GM19023 (cell line): ENCODE measurements around the gene ZNF25.
"Not testable (repeated sequence)": the region's sequence is repeated elsewhere in the genome, so short reads cannot be mapped to it uniquely, and the experiment has no call there.

ENCODE experiments used
- ATAC-seq: cut with Tn5 transposase; IDR thresholded peaks from one replicate; pipeline ENCODE4 v1.9.1; 2021; ENCODE audit warnings: mild to moderate bottlenecking, moderate library complexity; ENCODE audit not compliant: unreplicated experiment

Gene ZNF25

DNA sequence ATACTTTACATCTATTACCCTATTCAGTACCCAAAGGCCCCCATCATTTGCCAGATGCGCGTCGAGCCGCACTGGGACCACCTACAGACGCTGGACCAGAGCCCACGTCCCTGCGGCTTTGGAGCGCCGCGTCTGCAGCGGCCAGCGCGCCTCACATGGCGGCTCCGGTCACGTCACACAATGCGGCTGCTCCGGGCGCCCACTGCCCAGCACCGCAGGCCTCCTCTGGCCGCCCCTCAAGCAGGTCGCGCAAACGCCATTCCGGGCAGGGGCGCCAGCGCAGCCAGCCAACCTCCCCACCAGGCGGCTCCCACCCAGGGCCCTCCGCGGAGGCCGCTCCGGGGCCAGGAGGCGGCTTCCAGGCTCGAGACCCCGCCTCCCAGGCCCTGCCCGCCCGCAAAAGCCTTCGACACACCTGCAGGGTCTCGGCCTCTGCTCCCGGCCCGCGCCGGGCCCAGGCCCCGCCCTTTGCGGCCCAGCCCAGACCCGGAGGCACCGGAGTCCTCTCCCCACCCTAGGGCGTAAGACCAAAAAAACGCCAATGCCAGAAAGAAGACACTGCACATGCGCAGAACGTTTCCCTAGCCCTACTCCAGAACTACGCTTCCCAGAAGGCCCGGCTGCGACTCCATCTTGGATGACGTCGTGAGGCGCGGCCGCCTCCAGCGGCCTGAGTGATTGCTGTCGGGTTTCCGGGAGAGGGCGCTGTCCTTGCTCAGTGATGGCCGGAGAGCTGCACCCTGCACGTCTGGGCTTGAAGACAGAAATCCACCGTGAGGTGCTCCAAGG is at the start of gene ZNF25:
Gene ZNF25, minus strand, starts transcription at position 557 of the 789 bp plus-strand sequence. CDS start 4,925 bp downstream, outside the sequence.
- peak; percentile 97 for ATAC-seq

DNA sequence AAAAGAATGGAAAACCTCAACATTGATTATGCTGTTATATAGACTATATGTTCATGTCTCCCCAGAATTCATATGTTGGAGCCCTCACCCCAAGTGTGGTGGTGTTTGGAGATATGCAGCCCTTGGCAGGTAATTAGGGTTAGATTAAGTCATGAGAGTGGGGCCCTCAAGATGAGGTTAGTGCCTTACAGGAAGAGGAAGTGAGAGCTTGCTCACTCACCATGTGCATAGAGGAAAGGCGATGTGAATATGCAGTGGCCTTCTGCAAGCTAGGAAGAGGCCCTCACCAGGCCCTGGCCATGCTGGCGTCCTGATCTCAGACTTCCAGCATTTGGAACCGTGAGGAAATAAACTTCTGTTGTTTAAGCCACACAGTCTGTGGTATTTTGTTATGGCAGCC is 48.8 kb upstream of the ZNF25 start:
- ATAC-seq: peak; percentile 77

DNA sequence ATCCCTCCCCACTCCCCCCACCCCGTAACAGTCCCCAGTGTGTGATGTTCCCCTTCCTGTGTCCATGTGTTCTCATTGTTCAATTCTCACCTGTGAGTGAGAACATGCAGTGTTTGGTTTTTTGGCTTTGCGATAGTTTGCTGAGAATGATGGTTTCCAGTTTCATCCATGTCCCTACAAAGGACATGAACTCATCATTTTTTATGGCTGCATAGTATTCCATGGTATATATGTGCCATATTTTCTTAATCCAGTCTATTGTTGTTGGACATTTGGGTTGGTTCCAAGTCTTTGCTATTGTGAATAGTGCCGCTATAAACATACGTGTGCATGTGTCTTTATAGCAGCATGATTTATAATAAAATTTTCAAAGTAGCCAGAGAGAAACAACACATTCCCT is 42.7 kb upstream of the ZNF25 start:
- not testable (repeated sequence) for ATAC-seq

DNA sequence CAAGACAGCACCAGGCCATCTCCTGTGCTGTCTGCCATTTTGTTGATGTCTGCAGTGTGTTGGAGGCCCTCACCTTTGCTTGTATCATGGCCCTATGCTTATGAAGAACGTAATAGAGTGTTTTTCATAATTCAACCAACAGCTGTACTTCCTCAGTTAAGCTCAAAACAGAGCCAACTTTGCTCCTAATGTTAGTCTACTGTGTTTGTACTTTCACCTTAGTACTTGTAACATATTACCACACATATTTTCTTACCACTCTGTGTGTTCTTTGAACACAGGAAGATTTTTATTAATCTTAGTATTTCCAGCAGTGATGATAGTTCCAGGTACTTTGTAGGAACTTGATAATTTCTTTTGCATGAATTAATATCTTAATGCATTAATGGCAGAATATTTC is 39.9 kb upstream of the ZNF25 start:
- ATAC-seq: no peak

DNA sequence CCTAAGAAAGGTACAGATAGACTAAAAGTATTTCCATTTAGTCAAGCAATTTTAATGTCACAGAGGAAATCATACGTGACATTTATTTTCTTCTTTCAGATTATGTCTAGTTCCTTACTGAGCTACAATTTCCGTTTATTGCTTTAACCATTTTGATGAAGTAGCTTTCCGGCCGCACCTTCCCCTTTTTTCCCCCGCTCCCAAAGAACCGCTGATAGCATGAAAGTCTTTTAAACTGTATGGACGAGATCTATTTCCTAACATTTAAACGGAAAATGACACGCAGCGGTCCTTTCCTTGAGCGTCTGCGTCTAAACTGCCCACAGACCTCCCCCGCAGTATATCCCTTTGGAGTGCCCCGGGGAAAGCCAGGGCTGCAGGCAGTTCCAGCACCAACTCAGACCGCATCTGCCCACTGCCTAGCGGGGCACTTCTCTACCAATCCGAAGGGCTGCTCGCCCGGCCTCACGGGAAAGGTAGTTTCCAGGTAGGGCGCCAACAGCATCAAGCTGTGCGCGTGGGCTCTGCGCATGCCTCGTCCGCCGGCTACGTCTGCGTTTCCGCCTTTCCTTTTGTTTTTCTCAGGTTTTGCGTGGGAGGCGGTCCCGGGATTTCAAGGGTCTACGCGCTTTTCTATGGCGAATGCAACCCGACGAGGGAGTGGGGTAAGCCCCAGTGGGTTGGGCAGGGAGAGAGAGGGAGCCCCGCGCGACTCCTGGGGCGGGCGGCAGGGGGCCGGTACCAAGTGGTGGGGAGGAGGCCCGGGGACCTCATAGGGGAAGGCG is 33.9 kb upstream of the ZNF25 start, which contains the start of gene ZNF33A:
Gene ZNF33A, plus strand, starts transcription at position 557 of the 785 bp plus-strand sequence. CDS start 1,667 bp downstream, outside the sequence.
- peak; percentile 83 for ATAC-seq

DNA sequence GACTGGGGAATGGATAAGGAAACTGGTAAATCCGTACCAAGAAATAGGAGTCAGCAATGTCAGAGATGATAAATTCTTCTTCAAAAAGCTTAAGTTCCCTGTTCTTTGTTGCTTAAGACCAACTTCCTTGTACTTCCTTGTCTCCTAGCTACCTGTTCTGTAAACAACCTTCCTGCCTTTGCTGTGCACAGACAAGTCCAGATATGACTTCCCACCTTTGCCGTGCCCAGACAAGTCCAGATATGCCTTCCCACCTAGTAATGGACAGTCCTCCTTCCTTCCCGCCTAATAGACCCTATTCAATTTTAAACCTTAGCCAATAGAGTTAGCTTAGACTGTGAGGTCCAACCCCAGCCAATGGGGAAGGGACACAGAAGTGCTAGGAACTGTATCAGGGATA is 31.5 kb upstream of the ZNF25 start:
- ATAC-seq: no peak

DNA sequence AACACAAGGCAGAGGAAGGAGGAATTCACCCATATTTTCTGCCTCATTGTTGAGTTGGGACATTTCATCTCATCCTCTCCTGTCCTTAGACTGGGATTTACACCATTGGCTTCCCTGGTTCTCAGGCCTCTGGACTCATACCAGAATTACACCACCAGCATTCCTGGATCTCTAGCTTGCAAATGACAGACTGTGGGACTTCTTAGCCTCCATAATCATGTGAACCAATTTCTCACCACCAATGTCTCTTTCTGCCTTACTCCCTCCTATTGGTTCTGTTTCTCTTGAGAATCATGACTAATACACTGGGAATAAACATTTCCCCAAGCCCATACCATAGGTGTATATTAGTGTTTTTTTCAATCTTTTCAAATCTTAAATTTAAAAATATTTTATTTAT is 31.1 kb upstream of the ZNF25 start:
- no peak for ATAC-seq

DNA sequence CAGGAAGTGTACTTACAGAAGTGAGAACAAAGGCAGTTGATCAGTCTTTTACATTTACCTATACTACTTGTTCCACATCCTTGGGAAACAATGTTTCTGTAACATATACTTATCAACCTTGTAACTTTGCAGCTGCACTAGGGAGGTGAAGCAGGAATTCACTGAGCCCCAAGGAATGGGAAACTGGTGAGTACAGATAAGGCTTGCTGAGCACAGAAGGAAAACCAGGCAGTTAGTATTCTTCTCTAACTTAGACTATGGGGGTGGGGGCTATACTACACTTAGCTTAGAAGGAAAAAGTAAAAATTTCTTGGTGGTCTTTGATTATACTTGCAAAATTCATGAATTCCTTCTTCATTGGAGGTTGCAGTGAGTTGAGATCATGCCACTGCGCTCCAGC is 27.1 kb upstream of the ZNF25 start:
- no peak for ATAC-seq

DNA sequence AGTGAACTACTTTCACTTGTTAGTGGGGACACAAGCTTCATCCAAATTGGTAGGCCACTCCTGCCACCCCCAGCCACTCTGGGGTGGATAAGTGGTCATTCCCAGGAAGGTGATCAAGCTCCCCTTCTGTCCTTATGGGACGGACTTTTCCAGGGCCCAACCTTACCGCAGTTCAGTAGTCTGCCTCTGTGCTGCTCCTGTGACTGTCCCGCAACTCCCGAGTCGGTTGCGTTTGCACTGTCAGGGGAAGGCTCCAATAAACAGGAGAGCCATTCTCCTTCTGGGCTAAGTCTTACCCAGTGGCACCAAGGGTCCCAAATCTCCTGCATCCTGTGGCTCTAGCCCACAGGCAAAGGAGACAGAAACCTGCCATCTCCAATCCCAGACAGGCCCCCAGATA is 26.6 kb upstream of the ZNF25 start:
- ATAC-seq: no peak

DNA sequence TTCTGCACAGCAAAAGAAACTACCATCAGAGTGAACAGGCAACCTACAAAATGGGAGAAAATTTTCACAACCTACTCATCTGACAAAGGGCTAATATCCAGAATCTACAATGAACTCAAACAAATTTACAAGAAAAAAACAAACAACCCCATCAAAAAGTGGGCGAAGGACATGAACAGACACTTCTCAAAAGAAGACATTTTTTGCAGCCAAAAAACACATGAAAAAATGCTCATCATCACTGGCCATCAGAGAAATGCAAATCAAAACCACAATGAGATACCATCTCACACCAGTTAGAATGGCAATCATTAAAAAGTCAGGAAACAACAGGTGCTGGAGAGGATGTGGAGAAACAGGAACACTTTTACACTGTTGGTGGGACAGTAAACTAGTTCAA is 24.0 kb upstream of the ZNF25 start:
- ATAC-seq: not testable (repeated sequence)

DNA sequence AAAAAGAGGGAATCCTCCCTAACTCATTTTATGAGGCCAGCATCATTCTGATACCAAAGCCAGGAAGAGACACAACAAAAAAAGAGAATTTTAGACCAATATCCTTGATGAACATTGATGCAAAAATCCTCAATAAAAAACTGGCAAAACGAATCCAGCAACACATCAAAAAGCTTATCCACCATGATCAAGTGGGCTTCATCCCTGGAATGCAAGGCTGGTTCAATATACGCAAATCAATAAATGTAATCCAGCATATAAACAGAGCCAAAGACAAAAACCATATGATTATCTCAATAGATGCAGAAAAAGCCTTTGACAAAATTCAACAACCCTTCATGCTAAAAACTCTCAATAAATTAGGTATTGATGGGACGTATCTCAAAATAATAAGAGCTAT is 22.5 kb upstream of the ZNF25 start:
- not testable (repeated sequence) for ATAC-seq

DNA sequence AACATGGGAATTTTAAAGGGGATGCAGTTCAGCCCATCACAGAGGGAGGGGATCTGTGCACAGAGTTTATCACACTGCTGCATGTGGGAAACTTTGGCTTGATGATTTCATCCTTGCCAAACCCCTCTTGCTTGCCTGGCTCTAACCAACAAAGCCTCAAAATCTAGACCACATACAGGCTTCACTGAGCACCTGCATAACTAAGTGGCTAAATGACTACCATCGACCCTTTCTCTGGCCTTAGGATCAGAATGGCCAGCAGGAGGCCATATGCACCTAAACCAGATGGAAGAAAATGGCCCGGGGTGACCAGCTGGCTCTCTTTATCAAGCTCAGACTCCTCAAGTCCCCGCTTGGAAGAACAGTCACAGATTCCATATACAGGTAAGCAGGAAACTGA is 15.6 kb upstream of the ZNF25 start:
- ATAC-seq: no peak

DNA sequence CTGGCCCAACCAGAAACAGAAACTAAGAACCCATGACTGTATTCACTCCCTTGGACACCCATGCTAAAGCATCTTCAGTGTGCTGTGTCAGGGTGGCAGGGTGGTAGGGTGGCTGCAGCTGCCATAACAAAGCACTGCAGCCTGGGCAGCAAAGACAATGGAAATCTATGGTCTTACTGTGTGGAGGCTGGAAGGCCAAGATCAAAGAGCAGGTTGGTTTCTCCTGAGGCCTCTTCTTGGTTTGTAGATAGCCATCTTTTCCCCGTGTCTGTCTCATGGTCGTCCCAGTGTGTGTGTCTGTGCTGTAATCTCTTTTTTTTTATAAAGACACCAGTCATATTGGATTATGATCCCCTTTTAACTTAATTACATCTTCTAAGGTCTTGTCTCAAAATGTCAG is 15.2 kb upstream of the ZNF25 start:
- ATAC-seq: no peak

DNA sequence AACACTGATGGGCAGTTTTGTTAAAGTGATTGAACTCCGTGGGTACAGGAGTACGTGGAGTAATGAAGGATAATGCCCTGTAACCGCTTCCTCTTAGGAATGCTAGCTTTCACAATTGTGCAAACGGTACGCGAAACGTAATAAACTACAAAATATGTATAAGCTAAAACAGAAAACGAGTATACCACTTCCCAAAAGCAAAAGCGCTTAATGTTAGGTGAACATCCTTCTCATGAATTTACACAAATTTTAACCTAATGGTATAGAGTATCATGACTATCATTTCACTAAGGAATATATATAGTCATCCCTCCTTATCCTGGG is 395 bp upstream of the ZNF25 start:
- ATAC-seq: no peak

DNA sequence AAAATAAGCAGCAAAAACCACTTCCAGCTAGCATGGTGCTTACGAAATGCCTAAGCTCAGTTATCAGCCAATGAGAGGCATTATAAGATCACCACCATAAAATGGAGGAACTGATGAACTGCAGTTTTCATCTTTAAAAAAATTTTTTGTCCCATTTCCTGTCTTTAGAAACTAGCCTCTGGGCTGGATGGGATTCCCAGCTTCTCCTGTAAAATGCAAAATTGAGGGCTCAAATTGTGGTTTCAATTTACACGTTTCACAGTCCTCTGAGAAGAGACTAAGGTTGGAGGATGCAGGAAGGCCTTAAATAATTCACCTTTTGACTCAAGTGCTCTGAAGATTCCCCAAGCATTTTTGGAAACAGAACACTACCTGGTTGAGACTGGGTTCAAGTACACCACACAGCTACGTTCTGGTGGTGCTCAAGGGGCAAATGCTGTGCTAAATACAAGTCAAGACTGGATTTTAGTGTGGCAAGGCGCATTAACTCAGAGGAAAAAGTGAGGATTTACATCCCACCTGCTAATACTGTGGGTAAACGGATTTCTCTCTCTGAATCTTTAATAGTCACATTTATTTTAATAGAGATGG is 951 bp downstream of the ZNF25 start:
- ATAC-seq: no peak

DNA sequence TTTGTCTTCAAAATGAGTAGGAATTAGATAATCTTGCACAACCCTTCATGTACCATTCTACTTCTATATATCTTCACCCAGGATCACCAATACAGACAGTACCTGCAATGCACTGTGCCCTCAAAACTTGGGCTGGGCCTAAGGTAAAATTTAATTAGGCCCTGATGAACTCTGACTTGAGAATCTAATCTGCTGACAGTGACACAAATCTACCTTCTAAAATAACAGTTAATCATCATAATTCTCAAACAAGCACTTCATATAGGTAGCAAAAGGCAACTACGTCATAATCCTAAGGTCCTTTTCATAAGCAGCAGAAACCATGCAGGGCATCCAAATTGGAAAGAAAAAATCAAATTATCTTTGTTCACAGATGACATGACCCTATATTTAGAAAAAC is 4.1 kb downstream of the ZNF25 start:
- ATAC-seq: no peak

DNA sequence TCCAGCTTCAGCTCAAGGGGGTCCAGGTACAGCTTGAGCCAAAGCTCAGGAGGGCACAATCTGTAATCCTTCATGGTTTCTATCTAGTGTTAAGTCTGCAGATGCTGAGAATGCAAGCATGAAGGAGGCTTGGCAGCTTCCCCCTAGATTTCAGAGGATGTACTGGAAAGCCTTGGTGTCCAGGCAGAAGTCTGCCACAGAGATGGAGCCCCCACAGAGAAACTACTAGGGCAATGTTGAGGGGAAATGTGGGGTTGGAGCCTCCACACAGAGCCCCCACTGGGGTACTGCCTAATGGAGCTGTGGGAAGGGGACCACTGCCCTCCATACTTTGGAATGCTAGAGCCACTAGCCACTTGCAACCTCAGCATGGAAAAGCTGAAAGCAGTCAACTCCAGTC is 11.4 kb downstream of the ZNF25 start:
- ATAC-seq: no peak

DNA sequence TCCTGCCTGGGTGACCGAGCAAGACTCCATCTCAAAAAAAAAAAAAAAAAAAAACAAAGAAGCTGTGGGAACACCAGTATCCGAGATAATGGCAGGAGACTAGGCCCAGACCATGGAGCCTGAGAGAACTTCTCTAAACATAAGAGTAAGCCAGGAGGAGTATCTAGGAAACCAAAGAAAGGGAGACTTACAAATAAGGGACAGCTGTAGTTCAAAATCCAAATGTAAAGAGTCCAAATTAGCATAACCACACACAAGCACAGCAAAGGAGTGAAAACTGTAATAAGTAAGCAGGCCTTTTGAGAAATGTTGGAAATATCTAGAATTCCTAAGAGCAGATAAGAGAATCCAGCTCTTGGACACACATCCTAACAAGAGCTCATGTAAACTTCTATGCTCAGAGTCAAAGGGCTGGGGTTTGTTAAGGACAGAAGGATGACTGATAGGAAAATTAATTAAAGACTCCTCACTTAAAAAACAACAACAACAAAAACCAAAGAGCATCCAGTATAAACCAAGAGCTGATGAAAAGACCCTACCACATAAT is 15.8 kb downstream of the ZNF25 start:
- no peak for ATAC-seq

DNA sequence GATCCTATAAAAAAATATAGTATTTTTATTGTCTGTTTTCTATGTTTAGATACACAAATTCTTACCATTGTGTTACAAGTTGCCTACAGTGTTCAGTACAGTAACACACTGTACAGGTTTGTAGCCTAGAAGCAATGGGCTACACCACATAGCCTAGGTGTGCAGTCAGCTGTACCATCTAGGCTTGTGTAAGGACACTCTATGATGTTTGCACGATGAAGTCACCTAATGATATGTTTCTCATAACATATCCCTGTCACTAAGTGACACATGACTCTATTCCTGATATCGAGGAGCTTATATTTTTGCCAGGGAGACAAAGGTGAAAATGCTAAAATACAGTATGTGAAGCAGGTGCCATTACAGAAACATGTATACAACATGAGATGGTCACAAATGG is 18.6 kb downstream of the ZNF25 start:
- no peak for ATAC-seq

DNA sequence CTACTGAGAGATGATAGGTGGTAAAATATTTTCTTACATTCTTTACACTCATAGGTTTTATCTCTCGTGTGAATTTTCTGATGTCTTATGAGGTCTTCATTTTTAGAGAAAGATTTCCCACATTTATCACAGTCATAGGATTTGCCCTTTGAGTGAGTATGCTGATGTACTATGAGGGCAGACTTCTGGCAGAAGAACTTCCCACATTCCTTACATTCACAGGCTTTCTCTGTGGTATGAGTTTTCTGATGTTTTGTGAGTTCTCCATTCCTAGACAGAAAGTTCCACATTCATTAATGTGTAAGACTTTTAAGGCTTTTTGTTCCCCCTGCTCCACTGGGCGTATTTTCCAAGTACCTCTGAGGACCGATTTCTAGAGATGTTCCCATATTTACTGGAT is 23.5 kb downstream of the ZNF25 start:
- no peak for ATAC-seq

DNA sequence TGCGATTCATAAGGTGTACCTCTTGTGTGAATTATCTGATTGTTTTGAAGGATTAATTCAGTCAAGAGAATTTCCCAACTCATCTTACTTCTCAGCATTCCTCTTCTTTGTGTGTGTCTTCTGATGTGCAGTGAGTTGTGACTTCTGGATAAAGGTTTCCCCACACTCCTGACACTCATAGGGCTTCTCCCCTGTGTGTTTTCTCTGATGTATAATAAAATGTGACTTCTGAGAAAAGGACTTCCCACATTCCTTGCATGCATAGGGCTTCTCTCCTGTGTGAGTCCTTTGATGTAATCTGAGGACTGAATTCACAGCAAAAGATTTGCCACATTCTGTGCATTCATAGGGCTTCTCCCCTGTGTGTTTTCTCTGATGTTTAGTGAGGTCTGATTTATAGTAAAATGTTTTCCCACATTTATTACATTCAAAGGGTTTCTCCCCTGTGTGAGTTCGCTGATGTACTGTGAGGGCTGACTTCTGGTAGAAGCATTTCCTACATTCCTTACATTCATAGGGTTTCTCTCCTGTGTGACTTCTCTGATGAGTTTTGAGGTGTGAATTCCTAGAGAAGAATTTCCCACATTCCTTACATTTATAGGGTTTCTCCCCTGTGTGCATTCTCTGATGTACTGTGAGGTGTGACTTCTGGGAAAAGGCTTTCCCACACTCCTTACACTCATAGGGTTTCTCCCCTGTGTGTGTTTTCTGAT is 24.2 kb downstream of the ZNF25 start:
- no peak for ATAC-seq
